GM23248 (cell line): ENCODE data around the gene CAMK1. TPM values are rescaled to one million over a fixed set of nuclear protein-coding genes. Genes with fewer than 3 reads are reported as not detected.

Experiments
- DNase-seq: peaks from one replicate; pipeline ENCODE4 v3.0.0-alpha.2; 2015
- H2AFZ ChIP-seq: fragments of 200-600 bp; sonication (generic); 2 replicates; pipeline ENCODE4 v1.6.1; 2016; ENCODE audit warnings: antibody characterized with exemption
- H3F3A ChIP-seq: fragments of 200-600 bp; sonication (generic); 2 replicates; pipeline ENCODE4 v1.6.1; 2016; ENCODE audit warnings: mild to moderate bottlenecking, antibody characterized with exemption, mixed run types; ENCODE audit not compliant: insufficient read depth
- H3K27ac ChIP-seq: fragments of 200-600 bp; sonication (generic); 2 replicates; pipeline ENCODE4 v1.5.1; 2016; ENCODE audit warnings: mild to moderate bottlenecking
- H3K27me3 ChIP-seq: fragments of 200-600 bp; sonication (generic); replicated peaks from 2 replicates; pipeline ENCODE4 v1.6.1; 2016; ENCODE audit warnings: mild to moderate bottlenecking; ENCODE audit not compliant: insufficient read depth
- H3K36me3 ChIP-seq: fragments of 200-600 bp; sonication (generic); 2 replicates; pipeline ENCODE4 v1.6.1; 2016; ENCODE audit warnings: low read depth, mild to moderate bottlenecking
- H3K4me1 ChIP-seq: fragments of 200-600 bp; sonication (generic); 2 replicates; pipeline ENCODE4 v1.6.1; 2016; ENCODE audit warnings: mild to moderate bottlenecking; ENCODE audit not compliant: insufficient read depth
- H3K4me2 ChIP-seq: fragments of 200-600 bp; sonication (generic); one replicate; pipeline ENCODE4 v1.6.1; 2016; ENCODE audit warnings: mild to moderate bottlenecking; ENCODE audit not compliant: unreplicated experiment
- H3K4me3 ChIP-seq: fragments of 200-600 bp; sonication (generic); 2 replicates; pipeline ENCODE4 v1.5.1; 2016; ENCODE audit warnings: mild to moderate bottlenecking
- H3K79me2 ChIP-seq: fragments of 200-600 bp; sonication (generic); 2 replicates; pipeline ENCODE4 v1.6.1; 2016; ENCODE audit warnings: mild to moderate bottlenecking; ENCODE audit not compliant: insufficient read depth
- H3K9ac ChIP-seq: fragments of 200-600 bp; sonication (generic); 2 replicates; pipeline ENCODE4 v1.6.1; 2016; ENCODE audit warnings: mild to moderate bottlenecking
- H3K9me2 ChIP-seq: fragments of 200-600 bp; sonication (generic); 2 replicates; pipeline ENCODE4 v1.6.1; 2016; ENCODE audit warnings: mixed run types, mild to moderate bottlenecking, moderate library complexity; ENCODE audit not compliant: insufficient read depth
- H3K9me3 ChIP-seq: fragments of 200-600 bp; sonication (generic); one replicate; pipeline ENCODE4 v1.6.1; 2017; ENCODE audit warnings: low read depth
- H4K20me1 ChIP-seq: fragments of 200-600 bp; sonication (generic); 2 replicates; pipeline ENCODE4 v1.6.0; 2016; ENCODE audit not compliant: insufficient read depth
- EZH2 ChIP-seq: fragments of 200-600 bp; sonication (generic); IDR thresholded peaks from 2 replicates; pipeline ENCODE4 v1.6.1; 2018; ENCODE audit warnings: antibody characterized with exemption, mild to moderate bottlenecking; ENCODE audit not compliant: insufficient read depth, poor library complexity, severe bottlenecking
- EZH2phosphoT487 ChIP-seq: fragments of 200-600 bp; sonication (generic); IDR thresholded peaks from 2 replicates; pipeline ENCODE4 v1.6.1; 2018; ENCODE audit warnings: antibody characterized with exemption, moderate library complexity, mild to moderate bottlenecking, low read depth; ENCODE audit not compliant: insufficient read depth
- WGBS, 2 experiments: methylation state at CpG; one replicate each; pipeline ENCODE4 v1.1.6; 2015 to 2017; ENCODE audit warnings: low lambda C conversion rate in 2 of 2, low coverage in 1 of 2; ENCODE audit errors: missing lambda C conversion rate in 2 of 2; 5-methylcytosine and 5-hydroxymethylcytosine counted together
- in situ Hi-C: fragments of 300-500 bp; cut with MboI; formaldehyde crosslinking; loops from 2 replicates; pipeline ENCODE4 v1.15.0; 2020
- polyA plus RNA-seq: library from polyadenylated mRNA; unstranded; fragments of >200 nt; fragmentation: Nextera tagmentation; extraction: Ambion mirVana; gene quantifications from 2 replicates; pipeline ENCODE4 v1.2.1, GENCODE V29; 2016
- total RNA-seq: library from RNA; depleted of rRNA; stranded (reverse); fragments of >200 nt; shearing (Covaris generic); gene quantifications from 2 replicates; pipeline ENCODE4 v1.2.3, GENCODE V29; 2014; rRNA removed

Gene CAMK1
- total and polyA plus RNA-seq, 2 experiments from 2014 or later = 26.9 to 28.3 TPM

DNA sequence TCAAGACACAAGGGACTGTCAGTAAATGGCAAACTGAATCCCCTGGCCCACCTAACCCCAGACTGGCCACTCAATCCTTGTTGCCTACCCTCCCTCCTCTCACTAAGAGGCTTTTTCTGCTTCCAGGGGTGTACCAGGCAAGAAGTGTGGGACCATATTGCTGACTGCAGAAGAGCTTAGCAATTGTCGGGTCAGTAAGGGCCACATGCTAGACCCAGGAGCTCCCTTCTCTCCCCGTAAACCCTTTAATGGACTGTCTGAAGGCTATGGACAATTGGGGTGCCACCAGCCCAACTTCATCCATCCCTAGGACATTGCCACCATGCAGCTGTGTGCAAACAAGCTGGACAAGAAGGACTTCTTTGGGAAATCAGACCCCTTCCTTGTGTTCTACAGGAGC is 57.3 kb downstream of the CAMK1 start:
- Histone ChIP-seq H4K20me1 (no peaks in the 10 kb centered on the region), H3K27me3 (0 out of 2 replicates have a peak, but pooled peaks cover 10% of the 10 kb centered on the region), H3K9me2 (no peaks in the 10 kb centered on the region), H3K9ac (no peak overlapping the region), H3F3A (0 out of 2 replicates have a peak, but pooled peaks cover 5% of the 10 kb centered on the region), H3K4me3 (no peak overlapping the region), H3K36me3 (no peaks in the 10 kb centered on the region), H3K9me3 (no peaks in the 10 kb centered on the region), H3K79me2 (no peaks in the 10 kb centered on the region), H3K4me1 (peaks cover 4% of the 10 kb centered on the region; the same call in 1 of the 2 replicates), H2AFZ (no peak overlapping the region), H3K27ac (no peak overlapping the region), H3K4me2 (no peak overlapping the region)
- in situ Hi-C loops = no loop called here
- WGBS, 2 experiments = 63 to 72% methylated on average over 2 of the region's 2 CpGs
- no peak for TF ChIP-seq EZH2
- TF ChIP-seq EZH2phosphoT487 = no peak
- DNase-seq = no peak

DNA sequence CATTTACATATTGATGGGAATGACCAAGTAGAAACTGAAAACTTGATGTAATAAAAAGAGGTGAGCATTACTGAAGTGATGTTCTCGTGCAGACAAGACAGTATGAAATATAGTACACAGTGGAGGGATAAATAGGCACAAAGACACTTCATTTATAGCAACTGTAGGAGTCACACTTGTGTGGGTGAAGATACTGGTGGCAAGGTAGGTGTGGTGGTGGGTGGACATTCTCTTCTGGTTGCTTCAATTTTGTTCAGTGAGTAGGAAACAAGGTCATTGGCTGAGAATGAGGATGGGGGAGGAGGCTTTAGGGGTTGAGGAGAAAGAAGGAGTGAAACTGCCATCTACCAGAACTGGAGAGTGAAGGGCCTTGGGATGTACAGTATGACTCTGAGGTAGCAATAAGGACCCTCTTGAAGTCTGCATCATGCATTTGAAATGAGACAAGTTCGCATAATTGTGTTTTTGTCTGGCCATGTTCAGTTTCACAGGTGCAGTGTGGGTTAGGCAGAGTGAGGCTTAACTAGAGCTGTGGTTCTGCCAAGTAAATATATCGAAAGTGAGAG is 59.5 kb downstream of the CAMK1 start:
- WGBS, 2 experiments = 61 to 75% methylated on average over 3 of the region's 3 CpGs
- in situ Hi-C loops = no loop called here

More for the DNA sequence above, 59.5 kb downstream of the CAMK1 start:
- no peak for DNase-seq
- Histone ChIP-seq H3K79me2 (no peaks in the 10 kb centered on the region), H3F3A (0 out of 2 replicates have a peak, but pooled peaks cover 2% of the 10 kb centered on the region), H3K9ac (no peak overlapping the region), H2AFZ (no peak overlapping the region), H3K27ac (no peak overlapping the region), H3K4me1 (no peaks in the 10 kb centered on the region), H3K4me3 (no peak overlapping the region), H3K27me3 (peaks cover 10% of the 10 kb centered on the region; the same call in 1 of the 2 replicates), H3K36me3 (no peaks in the 10 kb centered on the region), H4K20me1 (no peaks in the 10 kb centered on the region), H3K4me2 (no peak overlapping the region), H3K9me2 (no peaks in the 10 kb centered on the region), H3K9me3 (no peaks in the 10 kb centered on the region)
- TF ChIP-seq EZH2phosphoT487 (no peak), EZH2 (no peak)

Other genes with a start within 250 kb of the CAMK1 start
- gene LHFPL4, start 216.1 kb downstream of the CAMK1 start, total RNA-seq = not detected in 2 replicates
- gene LHFPL4, start 216.1 kb downstream of the CAMK1 start, polyA plus RNA-seq = 0.19 and 0.23 TPM in 2 replicates
- 25.7 and 31.0 TPM in 2 replicates for gene MTMR14, start 120.4 kb downstream of the CAMK1 start, total RNA-seq
- gene MTMR14, start 120.4 kb downstream of the CAMK1 start, polyA plus RNA-seq = 22.9 and 24.0 TPM in 2 replicates
- not detected in 2 replicates for gene CPNE9, start 66.1 kb downstream of the CAMK1 start, total RNA-seq
- not detected in 2 replicates for gene CPNE9, start 66.1 kb downstream of the CAMK1 start, polyA plus RNA-seq
- gene BRPF1, start 38.2 kb downstream of the CAMK1 start, total RNA-seq = 16.3 and 18.3 TPM in 2 replicates
- 7.3 and 10.4 TPM in 2 replicates for gene BRPF1, start 38.2 kb downstream of the CAMK1 start, polyA plus RNA-seq
- gene OGG1, start 20.0 kb downstream of the CAMK1 start, total RNA-seq = 18.0 and 36.5 TPM in 2 replicates
- gene OGG1, start 20.0 kb downstream of the CAMK1 start, polyA plus RNA-seq = 23.0 and 24.6 TPM in 2 replicates
- 131 and 135 TPM in 2 replicates for gene TADA3, start 22.5 kb upstream of the CAMK1 start, total RNA-seq
- gene TADA3, start 22.5 kb upstream of the CAMK1 start, polyA plus RNA-seq = 85.1 and 87.7 TPM in 2 replicates
- gene ARPC4, start 23.1 kb upstream of the CAMK1 start, total RNA-seq = 315 and 325 TPM in 2 replicates
- gene ARPC4, start 23.1 kb upstream of the CAMK1 start, polyA plus RNA-seq = 182 and 190 TPM in 2 replicates
- gene TTLL3, start 40.3 kb upstream of the CAMK1 start, total RNA-seq = 30.3 and 31.1 TPM in 2 replicates
- 20.1 and 26.9 TPM in 2 replicates for gene TTLL3, start 40.3 kb upstream of the CAMK1 start, polyA plus RNA-seq
- 32.6 and 39.8 TPM in 2 replicates for gene RPUSD3, start 74.1 kb upstream of the CAMK1 start, total RNA-seq
- 37.4 and 38.3 TPM in 2 replicates for gene RPUSD3, start 74.1 kb upstream of the CAMK1 start, polyA plus RNA-seq
- gene CIDEC, start 110.3 kb upstream of the CAMK1 start, total RNA-seq = not detected in 2 replicates
- gene CIDEC, start 110.3 kb upstream of the CAMK1 start, polyA plus RNA-seq = not detected in 2 replicates
- 32.9 and 35.7 TPM in 2 replicates for gene JAGN1, start 120.7 kb upstream of the CAMK1 start, total RNA-seq
- gene JAGN1, start 120.7 kb upstream of the CAMK1 start, polyA plus RNA-seq = 45.3 and 46.8 TPM in 2 replicates
- gene IL17RE, start 132.9 kb upstream of the CAMK1 start, total RNA-seq = 0.51 and 5.5 TPM in 2 replicates
- 0.24 and 0.27 TPM in 2 replicates for gene IL17RE, start 132.9 kb upstream of the CAMK1 start, polyA plus RNA-seq
- gene IL17RC, start 147.2 kb upstream of the CAMK1 start, total RNA-seq = 41.8 and 49.4 TPM in 2 replicates
- gene IL17RC, start 147.2 kb upstream of the CAMK1 start, polyA plus RNA-seq = 20.5 and 25.3 TPM in 2 replicates
- gene CRELD1, start 163.9 kb upstream of the CAMK1 start, total RNA-seq = 18.2 and 29.5 TPM in 2 replicates
- 19.2 and 19.9 TPM in 2 replicates for gene CRELD1, start 163.9 kb upstream of the CAMK1 start, polyA plus RNA-seq
- 2.9 and 7.5 TPM in 2 replicates for gene PRRT3, start 182.5 kb upstream of the CAMK1 start, total RNA-seq
- 4.3 and 4.5 TPM in 2 replicates for gene PRRT3, start 182.5 kb upstream of the CAMK1 start, polyA plus RNA-seq
- gene EMC3, start 216.9 kb upstream of the CAMK1 start, total RNA-seq = 44.3 and 130 TPM in 2 replicates
- 139 and 154 TPM in 2 replicates for gene EMC3, start 216.9 kb upstream of the CAMK1 start, polyA plus RNA-seq